ENCODE results near the gene HSPB7. TPM values are rescaled to one million over a fixed set of nuclear protein-coding genes. Genes with fewer than 3 reads are reported as not detected.

The HSPB7 gene
- total RNA-seq, 1 experiment from 2014 or later, result 0.11 TPM

- Mint-ChIP-seq H3K36me3 (no peaks in the 10 kb centered on the region), H3K4me1 (peaks cover 43% of the 10 kb centered on the region), H3K27ac (no peak overlapping the region), H3K4me3 (no peak overlapping the region), H3K9me3 (no peaks in the 10 kb centered on the region), H3K27me3 (ENCODE audit: low read depth) (peaks cover 48% of the 10 kb centered on the region)
- CTCF ChIA-PET, result interaction anchor here (0.7 to 1.8 kb wide), 3 partner anchors 10 to 35 kb away, joined by 3 to 11 read pairs (median 6); no protein-coding TSS in a partner anchor
- POLR2A ChIA-PET, result no interaction called here
- TF ChIP-seq ZNF281 (CRISPR knock-in tag; IDR thresholded peaks at IDR 0.05) (no peak), ATF6 (CRISPR knock-in tag; IDR thresholded peaks at IDR 0.05) (no peak), ELF4 (CRISPR knock-in tag; IDR thresholded peaks at IDR 0.05; ENCODE audit: low read depth) (no peak), RELA (CRISPR knock-in tag; IDR thresholded peaks at IDR 0.05; ENCODE audit: borderline replicate concordance) (no peak), AR (CRISPR knock-in tag; IDR thresholded peaks at IDR 0.05) (no peak), MXD4 (CRISPR knock-in tag; IDR thresholded peaks at IDR 0.05; ENCODE audit: borderline replicate concordance) (no peak)
- DNase-seq (ENCODE audit: low spot score) (no peak), ATAC-seq (no peak)
These were observed 2.5 kb upstream of the HSPB7 start for GRCh38 chr1:16020325-16020724.

- Mint-ChIP-seq H3K4me3 (no peak overlapping the region), H3K4me1 (peaks cover 48% of the 10 kb centered on the region), H3K9me3 (no peaks in the 10 kb centered on the region), H3K27ac (0 out of 2 replicates have a peak overlapping the region, but pooled peaks have one; percentile 36), H3K27me3 (ENCODE audit: low read depth) (peaks cover 42% of the 10 kb centered on the region), H3K36me3 (no peaks in the 10 kb centered on the region)
- ATAC-seq, result no peak
- ChIA-PET CTCF (interaction anchor here (0.7 to 1.8 kb wide), 3 partner anchors 10 to 36 kb away, joined by 3 to 11 read pairs (median 6); no protein-coding TSS in a partner anchor), POLR2A (interaction anchor here (0.6 kb wide), 1 partner anchor 196 kb away, joined by 3 read pairs; no protein-coding TSS in a partner anchor)
- no peak for DNase-seq (ENCODE audit: low spot score)
- TF ChIP-seq CREM (CRISPR knock-in tag; IDR thresholded peaks at IDR 0.05), result no peak
- no peak for TF ChIP-seq TCF7 (CRISPR knock-in tag; IDR thresholded peaks at IDR 0.05; ENCODE audit: low read depth)
- TF ChIP-seq GRHL2 (CRISPR knock-in tag; IDR thresholded peaks at IDR 0.05; ENCODE audit: insufficient replicate concordance, severe bottlenecking), result no peak
- TF ChIP-seq CREB1 (CRISPR knock-in tag; IDR thresholded peaks at IDR 0.05), result no peak
- TF ChIP-seq STAT6 (CRISPR knock-in tag; conservative IDR thresholded peaks at IDR 0.05; ENCODE audit: low read depth), result no peak
- no peak for TF ChIP-seq NR1H2 (CRISPR knock-in tag; IDR thresholded peaks at IDR 0.05)
- no peak for TF ChIP-seq EMX1 (CRISPR knock-in tag; IDR thresholded peaks at IDR 0.05)
- TF ChIP-seq ZSCAN18 (CRISPR knock-in tag; IDR thresholded peaks at IDR 0.05), result no peak
- no peak for TF ChIP-seq ATF1 (CRISPR knock-in tag; IDR thresholded peaks at IDR 0.05)
- no peak for TF ChIP-seq NFYB (CRISPR knock-in tag; conservative IDR thresholded peaks at IDR 0.05; ENCODE audit: low read depth)
- no peak for TF ChIP-seq NFATC4 (CRISPR knock-in tag; IDR thresholded peaks at IDR 0.05)
- TF ChIP-seq MYBL2 (CRISPR knock-in tag; IDR thresholded peaks at IDR 0.05), result no peak
- no peak for TF ChIP-seq ATF3 (CRISPR knock-in tag; conservative IDR thresholded peaks at IDR 0.05)
- TF ChIP-seq SMAD3 (CRISPR knock-in tag; IDR thresholded peaks at IDR 0.05; ENCODE audit: borderline replicate concordance), result no peak
- TF ChIP-seq ZNF232 (CRISPR knock-in tag; IDR thresholded peaks at IDR 0.05), result no peak
These were observed 1.9 kb upstream of the HSPB7 start for GRCh38 chr1:16019644-16020277.

All from WTC11 (cell line).